ENCODE measurements around the gene NR2F1.
"Not testable (repeated sequence)": the region's sequence is repeated elsewhere in the genome, so short reads cannot be mapped to it uniquely, and the experiment has no call there.

DNA sequence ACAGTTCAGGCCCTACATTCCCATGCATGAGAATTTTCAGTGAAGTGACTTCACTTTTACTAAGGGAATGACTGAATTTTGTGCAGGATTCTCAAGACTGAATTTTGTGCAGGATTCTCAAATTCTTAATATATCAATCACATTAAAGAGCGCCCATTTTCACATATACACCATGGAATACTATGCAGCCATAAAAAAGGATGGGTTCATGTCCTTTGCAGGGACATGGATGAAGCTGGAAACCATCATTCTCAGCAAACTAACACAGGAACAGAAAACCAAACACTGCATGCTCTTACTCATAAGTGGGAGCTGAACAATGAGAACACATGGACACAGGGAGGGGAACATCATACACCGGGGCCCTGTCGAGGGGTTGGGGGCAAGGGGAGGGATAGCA, 33.4 kb upstream of the NR2F1 start:
- TF ChIP-seq, protein P1, sequence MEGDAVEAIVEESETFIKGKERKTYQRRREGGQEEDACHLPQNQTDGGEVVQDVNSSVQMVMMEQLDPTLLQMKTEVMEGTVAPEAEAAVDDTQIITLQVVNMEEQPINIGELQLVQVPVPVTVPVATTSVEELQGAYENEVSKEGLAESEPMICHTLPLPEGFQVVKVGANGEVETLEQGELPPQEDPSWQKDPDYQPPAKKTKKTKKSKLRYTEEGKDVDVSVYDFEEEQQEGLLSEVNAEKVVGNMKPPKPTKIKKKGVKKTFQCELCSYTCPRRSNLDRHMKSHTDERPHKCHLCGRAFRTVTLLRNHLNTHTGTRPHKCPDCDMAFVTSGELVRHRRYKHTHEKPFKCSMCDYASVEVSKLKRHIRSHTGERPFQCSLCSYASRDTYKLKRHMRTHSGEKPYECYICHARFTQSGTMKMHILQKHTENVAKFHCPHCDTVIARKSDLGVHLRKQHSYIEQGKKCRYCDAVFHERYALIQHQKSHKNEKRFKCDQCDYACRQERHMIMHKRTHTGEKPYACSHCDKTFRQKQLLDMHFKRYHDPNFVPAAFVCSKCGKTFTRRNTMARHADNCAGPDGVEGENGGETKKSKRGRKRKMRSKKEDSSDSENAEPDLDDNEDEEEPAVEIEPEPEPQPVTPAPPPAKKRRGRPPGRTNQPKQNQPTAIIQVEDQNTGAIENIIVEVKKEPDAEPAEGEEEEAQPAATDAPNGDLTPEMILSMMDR (IDR thresholded peaks at IDR 0.05): not testable (repeated sequence)
- not testable (repeated sequence) for TF ChIP-seq EP300 (IDR thresholded peaks at IDR 0.05; ENCODE audit: low read depth); POLR2AphosphoS5 (IDR thresholded peaks at IDR 0.05)
